NT2/D1 (cell line): ENCODE data around the gene KRTCAP2.
"Not testable (repeated sequence)": the region's sequence is repeated elsewhere in the genome, so short reads cannot be mapped to it uniquely, and the experiment has no call there.

Experiments
- DNase-seq: peaks from one replicate; pipeline ENCODE4 v3.0.0-alpha.2; 2011; ENCODE audit warnings: low read depth, low spot score
- H3K27me3 ChIP-seq: 2 replicates; pipeline ENCODE4 v1.6.0; 2011; ENCODE audit warnings: mild to moderate bottlenecking; ENCODE audit not compliant: insufficient read length, insufficient read depth
- H3K36me3 ChIP-seq: 2 replicates; pipeline ENCODE4 v1.6.1; 2011; ENCODE audit warnings: mild to moderate bottlenecking, low read length, mixed read lengths; ENCODE audit not compliant: insufficient read depth, insufficient read length
- H3K4me1 ChIP-seq: 2 replicates; pipeline ENCODE4 v1.5.1; 2011; ENCODE audit not compliant: insufficient read depth, insufficient read length
- H3K4me3 ChIP-seq: 2 replicates; pipeline ENCODE4 v1.5.1; 2011; ENCODE audit warnings: low read depth; ENCODE audit not compliant: insufficient read length
- H3K9ac ChIP-seq: 2 replicates; pipeline ENCODE4 v1.6.0; 2011; ENCODE audit warnings: low read depth; ENCODE audit not compliant: insufficient read length
- H3K9me3 ChIP-seq: 2 replicates; pipeline ENCODE4 v1.5.1; 2011; ENCODE audit warnings: mild to moderate bottlenecking, low read length; ENCODE audit not compliant: insufficient read depth
- SUZ12 ChIP-seq: IDR thresholded peaks from 2 replicates; pipeline ENCODE4 v1.6.1; 2011; ENCODE audit not compliant: insufficient read length, insufficient read depth; ENCODE audit errors: extremely low read depth
- YY1 ChIP-seq: IDR thresholded peaks from 2 replicates; pipeline ENCODE4 v1.6.1; 2011; ENCODE audit not compliant: insufficient read length, insufficient read depth
- ZNF274 ChIP-seq: IDR thresholded peaks from 2 replicates; pipeline ENCODE4 v1.6.1; 2011; ENCODE audit warnings: mild to moderate bottlenecking, low read depth, low read length

The KRTCAP2 gene

DNA sequence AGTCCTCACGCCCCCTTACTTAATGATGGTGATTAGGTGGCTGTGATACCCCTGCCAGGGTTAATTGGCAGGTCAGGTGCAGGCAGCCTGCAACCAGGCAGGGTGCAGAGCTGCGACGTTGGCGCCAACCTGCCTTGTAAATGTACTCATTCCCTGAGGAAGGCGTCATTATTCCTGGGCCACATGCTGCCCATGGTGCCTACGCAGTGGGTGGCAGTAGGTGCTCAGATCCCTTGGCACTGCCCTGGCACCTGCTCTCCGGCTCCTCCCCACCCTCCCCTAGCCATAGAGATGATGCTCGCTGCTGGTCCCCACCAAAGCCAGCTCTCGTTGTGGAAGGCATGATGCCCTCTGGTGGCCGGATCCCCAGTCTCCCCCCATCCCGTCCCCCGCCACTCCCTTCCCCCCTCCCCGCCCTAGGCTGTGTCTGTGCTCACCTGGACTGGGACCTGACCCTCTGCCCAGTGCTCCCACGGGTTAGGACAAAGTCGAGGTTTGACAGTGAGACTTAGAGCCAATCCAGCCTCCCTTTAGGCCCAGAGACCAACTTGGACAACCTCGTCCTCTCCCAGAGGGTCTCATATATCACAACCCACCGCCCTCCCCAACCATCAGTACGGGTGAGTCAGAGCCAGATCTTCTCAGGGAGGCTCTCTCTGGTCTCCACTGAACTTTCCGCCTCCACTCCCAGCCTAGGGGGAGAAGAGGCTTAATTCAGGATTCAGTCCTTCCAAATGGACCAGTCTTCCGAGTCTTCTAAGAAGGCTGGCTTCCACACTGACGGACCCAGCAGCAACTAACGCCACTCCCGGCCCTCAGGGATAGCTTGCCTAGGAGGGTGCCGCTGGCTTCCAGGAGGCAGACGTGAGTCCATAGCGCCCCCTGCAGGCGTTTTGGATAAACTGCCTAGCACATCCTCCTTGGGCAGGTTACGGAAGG lies 5.7 kb downstream of the KRTCAP2 start:
- DNase-seq, result peak; percentile 97
- no peak for TF ChIP-seq SUZ12
- TF ChIP-seq YY1, result no peak
- no peak for TF ChIP-seq ZNF274
- peaks cover 38% of the 10 kb centered on the region for H3K36me3 ChIP-seq
- peak overlapping the region; percentile 34 for H3K4me3 ChIP-seq
- no peaks in the 10 kb centered on the region for H3K27me3 ChIP-seq
- H3K9ac ChIP-seq, result peak overlapping the region; percentile 63
- H3K9me3 ChIP-seq, result peaks cover 4% of the 10 kb centered on the region; the same call in 1 of the 2 replicates
- H3K4me1 ChIP-seq, result peaks cover 13% of the 10 kb centered on the region

DNA sequence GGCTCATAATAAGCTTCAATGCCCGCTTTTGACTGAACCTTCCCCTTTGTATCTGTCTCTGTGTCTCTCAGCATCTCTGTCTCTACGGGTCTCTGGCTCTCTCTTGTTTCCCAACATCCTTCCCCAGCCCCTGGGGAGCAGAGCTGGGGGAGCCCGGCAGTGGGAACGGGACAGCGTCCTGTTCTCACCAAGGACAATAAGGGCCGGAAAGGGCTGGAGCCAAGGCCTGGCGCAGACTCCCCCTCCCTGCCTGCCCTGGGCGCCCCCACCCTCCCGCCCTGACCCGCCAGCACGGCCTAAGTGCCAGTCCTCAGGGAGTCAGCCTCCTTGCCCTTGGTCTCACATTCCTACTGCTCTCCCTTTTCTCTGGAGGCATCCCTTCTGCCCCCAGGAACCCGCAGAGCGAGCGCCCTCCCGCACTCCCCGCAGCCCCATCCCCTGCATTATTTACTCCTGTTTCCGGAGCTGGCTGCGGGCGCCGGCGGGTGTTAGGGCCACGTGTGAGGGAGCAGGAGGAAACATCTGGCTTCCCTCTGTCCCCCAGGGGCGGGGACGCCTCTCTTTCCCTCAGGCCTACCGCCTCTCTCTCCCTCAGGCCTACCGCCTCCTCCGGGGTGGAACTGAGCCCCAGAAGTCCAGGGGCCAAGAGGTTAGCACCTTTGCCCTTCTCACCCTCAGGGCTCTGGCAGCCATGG lies 6.5 kb downstream of the KRTCAP2 start:
- H3K36me3 ChIP-seq, result peaks cover 32% of the 10 kb centered on the region
- no peaks in the 10 kb centered on the region for H3K27me3 ChIP-seq
- no peak overlapping the region for H3K4me3 ChIP-seq
- peaks cover 4% of the 10 kb centered on the region; the same call in 1 of the 2 replicates for H3K9me3 ChIP-seq
- H3K4me1 ChIP-seq, result peaks cover 13% of the 10 kb centered on the region
- peak overlapping the region; percentile 46 for H3K9ac ChIP-seq
- DNase-seq, result no peak
- TF ChIP-seq YY1 (no peak), ZNF274 (no peak), SUZ12 (no peak)

DNA sequence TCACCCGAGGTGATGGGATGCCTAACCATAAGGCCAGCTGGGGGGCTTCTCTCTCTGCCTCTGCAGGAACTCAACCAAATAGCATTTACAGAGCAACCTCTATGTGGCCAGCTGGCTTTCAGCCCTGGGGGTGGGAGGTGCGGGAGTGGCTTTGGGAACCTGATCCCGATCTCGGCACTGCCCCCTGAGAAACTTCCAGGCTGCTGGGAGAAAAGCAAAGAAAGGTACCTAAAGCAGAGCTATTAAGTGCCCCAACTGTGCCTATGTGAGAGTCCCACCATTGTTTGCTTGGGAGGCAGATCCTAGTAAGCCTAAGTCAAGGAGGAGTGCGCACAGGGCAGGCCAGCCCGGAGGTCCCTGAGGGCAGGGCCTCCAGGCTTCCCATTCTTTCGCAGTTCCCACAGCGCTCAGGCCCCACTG lies 7.0 kb downstream of the KRTCAP2 start:
- Histone ChIP-seq H3K4me3 (no peak overlapping the region), H3K9ac (peak overlapping the region; percentile 29), H3K4me1 (peaks cover 13% of the 10 kb centered on the region), H3K27me3 (no peaks in the 10 kb centered on the region), H3K9me3 (peaks cover 4% of the 10 kb centered on the region; the same call in 1 of the 2 replicates), H3K36me3 (peaks cover 27% of the 10 kb centered on the region)
- TF ChIP-seq ZNF274 (no peak), YY1 (no peak), SUZ12 (no peak)
- DNase-seq, result no peak

DNA sequence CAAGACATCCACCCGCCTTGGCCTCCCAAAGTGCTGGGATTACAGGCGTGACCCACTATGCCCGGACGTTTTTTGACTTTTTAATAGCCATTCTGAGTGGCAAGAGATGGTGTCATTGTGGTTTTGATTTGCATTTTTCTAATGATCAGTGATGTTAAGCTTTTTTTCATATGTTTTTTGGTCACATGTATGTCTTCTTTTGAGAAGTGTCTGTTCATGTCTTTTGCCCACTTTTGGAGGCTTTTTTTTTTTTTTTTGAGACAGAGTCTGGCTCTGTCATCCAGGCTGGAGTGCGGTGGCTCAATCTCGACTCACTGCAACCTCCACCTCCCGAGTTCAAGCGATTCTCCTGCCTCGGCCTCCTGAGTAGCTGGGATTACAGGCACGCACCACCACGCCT lies 8.5 kb downstream of the KRTCAP2 start:
- peaks cover 13% of the 10 kb centered on the region for H3K36me3 ChIP-seq
- H3K4me1 ChIP-seq, result peaks cover 13% of the 10 kb centered on the region
- H3K27me3 ChIP-seq, DNase-seq, H3K9ac ChIP-seq, H3K4me3 ChIP-seq, H3K9me3 ChIP-seq: not testable (repeated sequence)

DNA sequence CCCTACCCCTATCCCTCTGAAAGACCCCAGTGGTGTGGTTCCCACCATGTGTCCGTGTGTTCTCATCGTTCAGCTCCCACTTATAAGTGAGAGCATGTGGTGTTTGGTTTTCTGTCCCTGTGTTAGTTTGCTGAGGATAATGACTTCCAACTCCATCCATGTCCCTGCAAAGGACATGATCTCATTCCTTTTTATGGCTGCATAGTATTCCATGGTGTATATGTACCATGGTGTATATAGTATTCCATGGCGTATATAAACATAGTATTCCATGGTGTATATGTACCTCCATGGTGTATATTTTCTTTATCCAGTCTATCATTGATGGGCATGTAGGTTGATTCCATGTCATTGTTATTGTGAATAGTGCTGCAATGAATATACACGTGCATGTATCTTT lies 9.3 kb downstream of the KRTCAP2 start:
- DNase-seq, H3K36me3 ChIP-seq, H3K9me3 ChIP-seq, H3K9ac ChIP-seq, H3K4me3 ChIP-seq, H3K27me3 ChIP-seq: not testable (repeated sequence)
- peaks cover 13% of the 10 kb centered on the region for H3K4me1 ChIP-seq

DNA sequence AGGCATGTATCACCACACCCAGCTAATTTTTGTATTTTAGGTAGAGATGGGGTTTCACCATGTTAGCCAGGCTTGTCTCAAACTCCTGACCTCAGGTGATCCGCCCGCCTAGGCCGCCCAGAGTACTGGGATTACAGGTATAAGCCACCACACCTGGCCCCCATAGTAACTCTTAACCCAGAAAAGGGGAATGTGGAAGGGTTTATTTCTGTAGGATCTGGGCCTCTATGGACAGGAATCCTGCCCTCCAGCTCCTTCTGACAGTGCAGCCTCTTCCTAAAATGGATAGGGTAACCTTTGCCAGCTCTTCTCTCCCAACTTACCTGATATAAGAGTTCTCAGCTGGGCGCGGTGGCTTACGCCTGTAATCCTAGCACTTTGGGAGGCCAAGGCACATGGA lies 10.5 kb downstream of the KRTCAP2 start:
- not testable (repeated sequence) for H3K9ac ChIP-seq, H3K36me3 ChIP-seq, H3K27me3 ChIP-seq, DNase-seq, H3K9me3 ChIP-seq, H3K4me3 ChIP-seq
- peaks cover 13% of the 10 kb centered on the region for H3K4me1 ChIP-seq

DNA sequence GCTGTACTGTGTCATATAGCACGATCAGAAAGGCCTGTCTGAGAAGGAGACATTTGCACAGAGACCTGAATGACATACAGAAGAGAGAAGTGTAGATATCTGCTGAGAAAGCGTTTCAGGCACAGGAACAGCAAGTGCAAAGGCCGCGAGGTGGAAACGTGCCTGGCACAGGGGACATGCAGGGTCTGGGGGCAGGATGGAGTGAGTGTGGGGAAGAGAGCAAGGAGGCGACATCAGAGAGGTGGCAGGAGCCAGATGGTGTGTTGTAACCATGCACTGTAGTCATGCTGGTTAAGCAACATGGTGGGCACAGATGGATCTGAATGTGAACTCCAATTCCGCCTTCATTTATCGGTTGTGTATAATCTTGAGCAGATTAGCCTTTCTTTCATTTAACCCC lies 13.0 kb downstream of the KRTCAP2 start:
- Histone ChIP-seq H3K4me1 (no peaks in the 10 kb centered on the region), H3K27me3 (no peaks in the 10 kb centered on the region), H3K4me3 (no peak overlapping the region), H3K9me3 (peaks cover 4% of the 10 kb centered on the region; the same call in 1 of the 2 replicates), H3K9ac (no peak overlapping the region), H3K36me3 (no peaks in the 10 kb centered on the region)
- no peak for TF ChIP-seq ZNF274
- no peak for TF ChIP-seq YY1
- no peak for TF ChIP-seq SUZ12
- no peak for DNase-seq
